HL-60 (cell line): Measurements from ENCODE around the gene DMD.

Experiments
- DNase-seq, 2 experiments: peaks; one replicate each; pipeline ENCODE4 v3.0.0-alpha.2; 2010 to 2020; ENCODE audit warnings: low read depth in 1 of 2, low spot score in 1 of 2
- H3K27ac ChIP-seq: fragments of 250-450 bp; sonication (Bioruptor Pico); replicated peaks from 2 replicates; pipeline ENCODE4 v1.5.1; 2020; ENCODE audit warnings: mild to moderate bottlenecking, moderate library complexity
- H3K27me3 ChIP-seq: fragments of 250-450 bp; sonication (Bioruptor Pico); 2 replicates; pipeline ENCODE4 v1.5.1; 2021; ENCODE audit warnings: mild to moderate bottlenecking, moderate library complexity; ENCODE audit not compliant: insufficient read depth, poor library complexity, severe bottlenecking
- H3K4me3 ChIP-seq: replicated peaks from 2 replicates; pipeline ENCODE4 v1.5.1; 2011; ENCODE audit warnings: mild to moderate bottlenecking, control low read depth, low read length; ENCODE audit not compliant: insufficient read depth
- CTCF ChIP-seq: IDR thresholded peaks from one replicate; pipeline ENCODE4 v1.5.1; 2011; ENCODE audit warnings: low read length, control low read depth, inconsistent platforms; ENCODE audit not compliant: insufficient read depth
- GABPA ChIP-seq: IDR thresholded peaks from 2 replicates; pipeline ENCODE4 v1.6.1; 2012; ENCODE audit warnings: low read depth
- POLR2AphosphoS5 ChIP-seq: IDR thresholded peaks from 2 replicates; pipeline ENCODE4 v1.6.1; 2012; ENCODE audit warnings: low read depth
- REST ChIP-seq: IDR thresholded peaks from 2 replicates; pipeline ENCODE4 v1.6.1; 2012; ENCODE audit warnings: low read depth; ENCODE audit not compliant: insufficient replicate concordance
- SPI1 ChIP-seq: IDR thresholded peaks from 2 replicates; pipeline ENCODE4 v1.6.1; 2012; ENCODE audit warnings: low read depth, mild to moderate bottlenecking, borderline replicate concordance

Gene DMD

GRCh38 chrX:32985544-32985943 is 225.8 kb downstream of the DMD start:
- TF ChIP-seq CTCF (no peak), GABPA (no peak), POLR2AphosphoS5 (no peak), REST (no peak)
- no peak overlapping the region for H3K27ac ChIP-seq
- no peak overlapping the region for H3K4me3 ChIP-seq
- no peak for DNase-seq
- H3K27me3 ChIP-seq, result no peaks in the 10 kb centered on the region

GRCh38 chrX:32966821-32967355 is 244.5 kb downstream of the DMD start:
- no peak overlapping the region for H3K27ac ChIP-seq
- H3K27me3 ChIP-seq, result no peaks in the 10 kb centered on the region
- TF ChIP-seq GABPA (no peak), CTCF (no peak), REST (no peak), POLR2AphosphoS5 (no peak), SPI1 (no peak)
- H3K4me3 ChIP-seq, result no peak overlapping the region
- no peak for DNase-seq

GRCh38 chrX:32954125-32954524 is 257.2 kb downstream of the DMD start:
- no peak for DNase-seq
- Histone ChIP-seq H3K4me3 (no peak overlapping the region), H3K27me3 (no peaks in the 10 kb centered on the region), H3K27ac (no peak overlapping the region)
- TF ChIP-seq POLR2AphosphoS5 (no peak), CTCF (no peak), GABPA (no peak)

GRCh38 chrX:32948130-32948529 is 263.2 kb downstream of the DMD start:
- Histone ChIP-seq H3K27ac (no peak overlapping the region), H3K4me3 (no peak overlapping the region), H3K27me3 (no peaks in the 10 kb centered on the region)
- DNase-seq, result no peak
- no peak for TF ChIP-seq REST
- TF ChIP-seq POLR2AphosphoS5, result no peak
- TF ChIP-seq SPI1, result no peak
- TF ChIP-seq CTCF, result no peak
- no peak for TF ChIP-seq GABPA
